DND-41 (cell line): ENCODE results near the gene PAAF1.

Experiments used
- ATAC-seq: fragments of 200-7000 bp; cut with Tn5 transposase; 3 replicates; pipeline ENCODE4 v1.9.1; 2021; ENCODE audit warnings: low read depth; ENCODE audit not compliant: insufficient read depth
- DNase-seq: peaks from one replicate; pipeline ENCODE4 v3.0.0-alpha.2; 2020
- H2AFZ ChIP-seq: 2 replicates; pipeline ENCODE4 v1.6.0; 2012; ENCODE audit warnings: low read depth, low read length
- H3K27ac ChIP-seq: 2 replicates; pipeline ENCODE4 v1.5.1; 2012; ENCODE audit warnings: low read length, inconsistent platforms
- H3K27me3 ChIP-seq: fragments of 200-600 bp; sonication (generic); 2 replicates; pipeline ENCODE4 v1.6.0; 2012; ENCODE audit warnings: low read length, mild to moderate bottlenecking, inconsistent platforms; ENCODE audit not compliant: insufficient read depth, poor library complexity
- H3K36me3 ChIP-seq: 2 replicates; pipeline ENCODE4 v1.5.1; 2012; ENCODE audit warnings: low read length, inconsistent platforms; ENCODE audit not compliant: insufficient read depth
- H3K4me1 ChIP-seq: 2 replicates; pipeline ENCODE4 v1.5.1; 2012; ENCODE audit warnings: mild to moderate bottlenecking, low read length; ENCODE audit not compliant: insufficient read depth
- H3K4me2 ChIP-seq: 2 replicates; pipeline ENCODE4 v1.6.0; 2012; ENCODE audit warnings: mild to moderate bottlenecking, moderate library complexity, low read length, inconsistent platforms; ENCODE audit not compliant: insufficient read depth
- H3K4me3 ChIP-seq, 2 experiments: fragments of 200-600 bp in 1 of 2; shearing (Covaris generic) in 1 of 2; 2 replicates each; pipeline ENCODE4 v1.5.1; 2012 to 2016; ENCODE audit warnings: inconsistent platforms in 2 of 2, low read length in 2 of 2, mild to moderate bottlenecking in 2 of 2, low read depth in 1 of 2, moderate library complexity in 1 of 2
- H3K79me2 ChIP-seq: 2 replicates; pipeline ENCODE4 v1.6.0; 2012; ENCODE audit warnings: low read length, inconsistent platforms; ENCODE audit not compliant: insufficient read depth
- H3K9ac ChIP-seq: 2 replicates; pipeline ENCODE4 v1.6.0; 2012; ENCODE audit warnings: low read depth, mild to moderate bottlenecking, inconsistent platforms, low read length, moderate library complexity
- H3K9me3 ChIP-seq: 2 replicates; pipeline ENCODE4 v1.5.1; 2012; ENCODE audit warnings: low read length, moderate library complexity, mild to moderate bottlenecking, inconsistent platforms; ENCODE audit not compliant: insufficient read depth, severe bottlenecking
- H4K20me1 ChIP-seq: 2 replicates; pipeline ENCODE4 v1.6.0; 2012; ENCODE audit warnings: low read length; ENCODE audit not compliant: insufficient read depth
- EZH2 ChIP-seq: IDR thresholded peaks from 3 replicates; pipeline ENCODE4 v1.6.1; 2012; ENCODE audit warnings: borderline replicate concordance, low read depth, mild to moderate bottlenecking, moderate library complexity, low read length, inconsistent platforms; ENCODE audit not compliant: severe bottlenecking
- TF ChIP-seq, protein P1 (sequence below): IDR thresholded peaks from 2 replicates; pipeline ENCODE4 v1.5.1; 2012; ENCODE audit warnings: borderline replicate concordance, low read length, moderate library complexity, mild to moderate bottlenecking; ENCODE audit not compliant: poor library complexity, severe bottlenecking; ENCODE audit errors: extremely low read depth

Gene PAAF1

DNA sequence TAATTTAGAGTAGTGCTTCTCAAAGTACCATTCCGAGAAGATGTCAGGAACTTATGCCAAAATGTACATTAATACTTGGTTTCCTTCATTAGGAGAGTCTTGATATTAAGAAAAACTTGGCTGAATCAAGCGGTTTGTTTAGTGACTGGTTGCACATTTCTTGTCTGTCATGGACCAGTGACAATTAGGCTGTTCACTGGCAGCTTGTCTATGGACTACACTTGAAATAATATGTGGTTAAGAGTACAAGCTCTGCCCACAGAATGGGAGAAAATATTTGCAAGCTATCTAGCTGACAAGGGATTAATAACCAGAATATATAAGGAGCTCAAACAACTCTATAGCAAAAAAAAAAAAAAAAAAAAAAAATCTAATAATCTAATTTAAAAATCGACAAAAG is 24.8 kb upstream of the PAAF1 start:
- no peaks in the 10 kb centered on the region for H3K9me3 ChIP-seq
- no peaks in the 10 kb centered on the region for H3K4me1 ChIP-seq
- H3K9ac ChIP-seq: no peak overlapping the region
- ATAC-seq (no peak), DNase-seq (no peak)
- H2AFZ ChIP-seq: no peak overlapping the region
- no peak for TF ChIP-seq EZH2
- TF ChIP-seq, protein P1, sequence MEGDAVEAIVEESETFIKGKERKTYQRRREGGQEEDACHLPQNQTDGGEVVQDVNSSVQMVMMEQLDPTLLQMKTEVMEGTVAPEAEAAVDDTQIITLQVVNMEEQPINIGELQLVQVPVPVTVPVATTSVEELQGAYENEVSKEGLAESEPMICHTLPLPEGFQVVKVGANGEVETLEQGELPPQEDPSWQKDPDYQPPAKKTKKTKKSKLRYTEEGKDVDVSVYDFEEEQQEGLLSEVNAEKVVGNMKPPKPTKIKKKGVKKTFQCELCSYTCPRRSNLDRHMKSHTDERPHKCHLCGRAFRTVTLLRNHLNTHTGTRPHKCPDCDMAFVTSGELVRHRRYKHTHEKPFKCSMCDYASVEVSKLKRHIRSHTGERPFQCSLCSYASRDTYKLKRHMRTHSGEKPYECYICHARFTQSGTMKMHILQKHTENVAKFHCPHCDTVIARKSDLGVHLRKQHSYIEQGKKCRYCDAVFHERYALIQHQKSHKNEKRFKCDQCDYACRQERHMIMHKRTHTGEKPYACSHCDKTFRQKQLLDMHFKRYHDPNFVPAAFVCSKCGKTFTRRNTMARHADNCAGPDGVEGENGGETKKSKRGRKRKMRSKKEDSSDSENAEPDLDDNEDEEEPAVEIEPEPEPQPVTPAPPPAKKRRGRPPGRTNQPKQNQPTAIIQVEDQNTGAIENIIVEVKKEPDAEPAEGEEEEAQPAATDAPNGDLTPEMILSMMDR: no peak
- H3K27me3 ChIP-seq: no peaks in the 10 kb centered on the region
- no peaks in the 10 kb centered on the region for H4K20me1 ChIP-seq
- no peak overlapping the region for H3K4me2 ChIP-seq
- H3K27ac ChIP-seq: no peak overlapping the region
- H3K4me3 ChIP-seq: no peak overlapping the region
- H3K36me3 ChIP-seq: peaks cover 3% of the 10 kb centered on the region; the same call in 1 of the 2 replicates
- H3K79me2 ChIP-seq: no peaks in the 10 kb centered on the region

DNA sequence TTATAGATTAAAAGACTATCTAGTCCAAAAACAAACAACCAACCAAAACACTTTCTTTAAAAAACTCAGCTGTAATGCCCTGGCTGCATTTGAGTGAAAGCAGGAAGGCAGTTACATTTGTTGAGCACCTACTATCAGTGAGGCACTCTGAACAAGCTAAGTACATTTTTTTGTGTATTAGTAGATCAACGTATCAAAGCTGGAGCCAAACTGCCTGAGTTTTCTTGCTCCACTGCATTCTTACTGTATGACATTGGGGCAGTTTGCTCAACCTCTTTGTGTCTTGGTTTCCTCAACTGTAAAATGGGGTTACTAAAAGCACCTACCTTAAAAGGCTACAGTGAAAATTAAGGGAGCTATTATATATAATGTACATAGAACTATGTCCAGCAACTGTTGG is 22.1 kb upstream of the PAAF1 start:
- no peaks in the 10 kb centered on the region for H3K79me2 ChIP-seq
- no peaks in the 10 kb centered on the region for H4K20me1 ChIP-seq
- no peaks in the 10 kb centered on the region for H3K4me1 ChIP-seq
- no peak overlapping the region for H2AFZ ChIP-seq
- H3K9ac ChIP-seq: no peak overlapping the region
- H3K27me3 ChIP-seq: no peaks in the 10 kb centered on the region
- TF ChIP-seq, protein P1: no peak
- no peak for TF ChIP-seq EZH2
- H3K4me3 ChIP-seq: no peak overlapping the region
- no peak overlapping the region for H3K4me2 ChIP-seq
- H3K27ac ChIP-seq: no peak overlapping the region
- H3K9me3 ChIP-seq: no peaks in the 10 kb centered on the region
- DNase-seq (no peak), ATAC-seq (no peak)
- peaks cover 3% of the 10 kb centered on the region; the same call in 1 of the 2 replicates for H3K36me3 ChIP-seq

DNA sequence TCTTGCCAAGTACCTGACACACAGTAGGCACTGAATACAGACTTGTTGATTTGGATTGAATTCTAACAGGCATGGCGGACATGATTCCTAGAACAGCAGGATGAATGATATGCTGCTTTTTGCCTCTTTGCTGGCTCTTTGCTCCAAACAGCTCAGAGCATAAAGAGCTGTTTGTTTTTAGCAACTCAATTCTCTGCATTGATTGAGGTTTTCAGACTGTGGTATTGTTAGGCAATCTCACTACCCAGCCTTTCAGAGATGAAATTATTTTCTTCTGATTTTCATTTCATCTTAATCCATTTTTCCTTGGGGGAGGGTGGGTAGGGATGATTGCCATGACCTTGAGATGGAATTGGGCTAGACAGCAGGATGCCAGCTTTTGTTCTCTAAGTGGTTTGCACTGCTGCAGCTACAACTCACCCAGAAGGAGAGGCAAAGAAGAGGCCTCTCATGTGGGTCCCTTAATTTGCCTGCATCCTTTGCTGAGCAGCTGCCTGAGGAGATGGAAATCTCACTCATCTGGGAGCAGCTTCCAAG is 20.7 kb upstream of the PAAF1 start:
- TF ChIP-seq, protein P1: no peak
- no peak for TF ChIP-seq EZH2
- H3K9me3 ChIP-seq: no peaks in the 10 kb centered on the region
- no peak overlapping the region for H3K4me2 ChIP-seq
- ATAC-seq (no peak), DNase-seq (no peak)
- no peaks in the 10 kb centered on the region for H3K79me2 ChIP-seq
- H3K9ac ChIP-seq: no peak overlapping the region
- H3K4me3 ChIP-seq: no peak overlapping the region
- no peaks in the 10 kb centered on the region for H3K27me3 ChIP-seq
- peaks cover 8% of the 10 kb centered on the region; the same call in 1 of the 2 replicates for H3K36me3 ChIP-seq
- H3K27ac ChIP-seq: no peak overlapping the region
- H4K20me1 ChIP-seq: no peaks in the 10 kb centered on the region
- no peaks in the 10 kb centered on the region for H3K4me1 ChIP-seq
- no peak overlapping the region for H2AFZ ChIP-seq
